Choroid plexus epithelial cell (primary cell): Measurements from ENCODE around the gene ATCAY.
"Not testable (repeated sequence)": the region's sequence is repeated elsewhere in the genome, so short reads cannot be mapped to it uniquely, and the experiment has no call there.

ENCODE experiments used
- DNase-seq: peaks from one replicate; pipeline ENCODE4 v3.0.0-alpha.2; 2010; ENCODE audit warnings: low read depth
- H3K4me3 ChIP-seq: 2 replicates; pipeline ENCODE4 v1.5.1; 2011; ENCODE audit warnings: low read depth, mild to moderate bottlenecking, control low read depth, low read length, moderate library complexity
- CTCF ChIP-seq: conservative IDR thresholded peaks from 2 replicates; pipeline ENCODE4 v1.5.1; 2011; ENCODE audit warnings: low read depth, mild to moderate bottlenecking, control low read depth, inconsistent platforms, low read length, moderate library complexity

Gene ATCAY

GRCh38 chr19:3866910-3867638 lies 13.4 kb upstream of the ATCAY start:
- no peak for DNase-seq
- no peak for TF ChIP-seq CTCF
- H3K4me3 ChIP-seq: no peak overlapping the region

- H3K4me3 ChIP-seq: no peak overlapping the region
- no peak for DNase-seq
Observed at GRCh38 chr19:3867971-3868769, 12.3 kb upstream of the ATCAY start.

GRCh38 chr19:3868770-3869456 lies 11.6 kb upstream of the ATCAY start, which contains the start of gene ZFR2:
TSS of gene ZFR2 (minus strand) at chr19:3869038. CDS start at chr19:3869017, 21 bp downstream.
- DNase-seq: no peak
- no peak for TF ChIP-seq CTCF
- H3K4me3 ChIP-seq: no peak within 1 kb of the TSS

More at GRCh38 chr19:3867971-3868769, 12.3 kb upstream of the ATCAY start:
- TF ChIP-seq CTCF: no peak

- no peak for DNase-seq
- no peak for TF ChIP-seq CTCF
- no peak overlapping the region for H3K4me3 ChIP-seq
Observed at GRCh38 chr19:3873151-3873550, 7.3 kb upstream of the ATCAY start.

GRCh38 chr19:3874695-3875094 lies 5.8 kb upstream of the ATCAY start:
- not testable (repeated sequence) for DNase-seq, H3K4me3 ChIP-seq

- DNase-seq: no peak
- no peak overlapping the region for H3K4me3 ChIP-seq
- peak; percentile 4 for TF ChIP-seq CTCF
Observed at GRCh38 chr19:3879656-3880055, 829 bp upstream of the ATCAY start.

- DNase-seq: no peak
- no peak overlapping the region for H3K4me3 ChIP-seq
- no peak for TF ChIP-seq CTCF
Observed at GRCh38 chr19:3881272-3882040, 971 bp downstream of the ATCAY start.
